Islet precursor cell (in vitro differentiated cells): Measurements from ENCODE around the gene LIN7B.

Experiments used
- DNase-seq: peaks from one replicate; pipeline ENCODE4 v3.0.0-alpha.2; 2018

The LIN7B gene

GRCh38 chr19:49094505-49095482 lies 19.4 kb upstream of the LIN7B start:
- no peak for DNase-seq

DNA sequence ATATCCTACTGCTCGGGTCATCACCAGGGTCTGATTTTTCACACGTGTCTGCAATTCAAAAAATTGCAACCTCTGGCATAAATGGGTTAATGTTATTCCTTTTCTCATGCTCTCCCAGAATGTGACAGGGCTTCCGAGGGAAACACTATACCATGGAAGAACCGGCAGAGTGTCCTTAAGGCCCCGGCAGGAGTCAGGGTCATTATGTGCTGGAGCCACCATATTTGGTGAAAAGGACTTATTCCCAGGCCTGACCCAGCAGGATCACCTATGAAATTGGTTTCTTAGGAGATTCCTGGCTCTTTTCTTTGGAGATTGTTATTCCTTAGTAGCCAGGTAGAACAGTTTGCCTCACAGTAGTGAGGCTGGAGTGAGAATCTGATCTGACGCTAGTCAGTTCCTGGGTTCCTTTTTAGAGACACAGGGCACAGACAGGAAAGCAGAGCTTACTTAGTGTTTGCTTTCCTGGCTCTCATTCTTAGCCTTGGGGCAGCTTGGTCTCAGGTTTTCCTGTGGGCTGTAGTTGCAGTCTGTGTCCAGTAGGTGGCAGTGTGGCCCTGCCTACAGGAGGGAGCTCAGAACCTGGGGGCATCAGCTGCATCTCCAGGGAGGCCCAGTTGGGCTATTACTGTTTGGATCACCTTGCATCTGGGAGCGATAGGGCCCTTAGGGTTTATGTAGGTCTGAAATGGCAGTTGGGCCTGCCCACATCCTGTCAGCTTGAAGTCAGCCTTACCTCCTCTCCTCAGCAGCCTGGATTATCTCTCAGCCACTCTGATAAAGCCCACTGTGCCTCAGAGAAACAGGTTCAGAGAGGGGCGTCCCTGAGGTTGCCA lies 16.5 kb upstream of the LIN7B start:
- peak; percentile 93 for DNase-seq

DNA sequence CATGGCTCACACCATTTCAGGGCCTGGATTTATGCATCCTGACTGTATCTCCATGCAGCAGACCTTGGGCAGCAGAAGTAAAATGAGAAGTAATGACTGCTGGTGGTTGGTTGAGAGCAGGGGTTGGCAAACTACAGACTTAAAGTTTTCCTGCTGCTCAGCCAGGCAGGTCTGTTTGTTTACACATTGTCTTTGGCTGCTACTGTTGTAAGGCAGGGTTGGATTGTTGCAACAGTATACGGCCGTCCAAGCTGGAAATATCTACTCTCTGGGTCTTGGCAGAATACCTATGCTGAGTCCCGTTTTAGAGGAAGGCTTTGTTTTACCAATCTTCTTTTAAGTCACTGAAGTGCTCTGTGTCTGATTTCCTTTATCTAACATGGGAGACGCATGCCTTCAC lies 15.4 kb upstream of the LIN7B start:
- DNase-seq: no peak

DNA sequence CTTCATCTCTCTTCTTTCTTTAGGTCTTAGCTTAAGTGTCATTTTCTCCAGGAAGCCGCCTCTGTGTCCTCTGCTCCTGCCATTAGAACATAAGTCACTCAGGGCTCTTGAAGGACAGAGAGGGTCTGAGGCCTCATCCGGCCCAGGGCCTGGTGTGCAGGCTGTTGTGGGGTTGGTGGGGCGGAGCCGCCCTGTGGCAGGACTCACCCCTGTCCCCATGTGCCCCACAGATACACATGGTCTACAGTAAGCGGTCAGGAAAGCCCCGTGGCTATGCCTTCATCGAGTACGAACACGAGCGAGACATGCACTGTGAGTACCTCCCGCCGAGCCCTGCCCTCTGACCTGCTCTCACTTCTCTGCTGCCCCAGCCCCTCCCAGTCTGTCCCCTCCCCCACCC lies 13.0 kb upstream of the LIN7B start:
- no peak for DNase-seq

GRCh38 chr19:49102303-49102702 lies 11.9 kb upstream of the LIN7B start:
- DNase-seq: no peak

DNA sequence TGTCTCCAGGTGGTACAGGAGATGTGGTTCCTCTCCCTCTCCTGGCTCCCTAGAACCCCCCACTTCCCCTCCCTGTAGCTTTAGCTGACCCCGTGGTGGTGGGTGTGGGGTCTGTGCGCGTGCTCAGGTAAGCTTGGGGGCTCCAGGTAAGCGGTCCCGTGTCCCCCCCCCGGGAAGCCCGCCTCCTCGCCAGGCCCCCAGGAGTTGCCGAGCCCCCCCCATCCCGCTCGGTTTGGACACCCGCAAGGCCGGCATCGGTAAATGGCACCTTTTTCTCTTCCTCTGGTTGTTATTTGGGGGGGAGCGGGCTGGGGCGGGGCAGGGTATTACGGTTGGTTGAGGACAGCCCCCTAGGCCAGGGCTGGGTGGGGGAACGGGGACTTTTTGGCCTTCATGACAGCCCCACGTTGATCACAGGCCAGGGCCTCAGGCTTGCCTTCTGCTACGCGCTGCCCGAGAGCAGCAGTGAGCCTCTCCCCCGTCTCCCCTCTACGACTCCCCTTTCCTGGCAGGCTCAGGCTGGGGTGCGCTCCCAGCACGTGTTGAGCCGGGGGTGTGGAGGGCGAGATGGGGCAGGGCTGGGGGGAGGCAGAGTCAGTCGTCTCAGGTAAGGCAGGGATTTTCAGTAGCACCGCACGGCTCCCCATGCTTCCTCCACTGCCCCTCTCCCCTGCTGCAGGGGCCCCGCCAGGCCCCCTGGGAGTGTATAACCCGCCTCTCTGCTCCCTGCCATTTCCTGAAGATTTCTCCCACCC lies 10.7 kb upstream of the LIN7B start:
- no peak for DNase-seq

- no peak for DNase-seq
Observed at GRCh38 chr19:49104229-49104864, 9.8 kb upstream of the LIN7B start.

DNA sequence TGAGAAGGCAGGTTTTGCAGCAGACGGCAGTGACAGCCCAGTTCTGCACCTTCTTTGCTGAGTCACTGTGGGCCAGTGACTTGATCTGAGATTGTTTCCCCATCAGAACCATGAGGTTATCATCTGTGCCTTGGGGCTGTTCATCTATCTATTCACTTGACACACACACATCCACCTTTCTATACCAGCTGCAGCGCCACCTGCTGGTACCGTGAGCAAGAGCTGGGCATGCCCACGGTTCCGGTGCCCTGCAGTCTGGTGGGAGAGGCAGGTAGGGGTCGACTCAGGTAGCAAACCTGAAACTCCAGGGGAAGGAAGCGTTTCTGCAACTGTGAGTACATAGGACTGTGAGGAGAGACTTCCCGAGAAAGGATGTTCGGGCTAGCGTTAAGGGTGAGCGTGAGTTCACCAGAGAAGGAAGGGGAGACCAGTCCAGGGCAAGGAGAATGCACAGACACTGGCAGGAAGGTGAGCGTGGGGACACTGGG lies 7.5 kb upstream of the LIN7B start:
- peak; percentile 78 for DNase-seq

DNA sequence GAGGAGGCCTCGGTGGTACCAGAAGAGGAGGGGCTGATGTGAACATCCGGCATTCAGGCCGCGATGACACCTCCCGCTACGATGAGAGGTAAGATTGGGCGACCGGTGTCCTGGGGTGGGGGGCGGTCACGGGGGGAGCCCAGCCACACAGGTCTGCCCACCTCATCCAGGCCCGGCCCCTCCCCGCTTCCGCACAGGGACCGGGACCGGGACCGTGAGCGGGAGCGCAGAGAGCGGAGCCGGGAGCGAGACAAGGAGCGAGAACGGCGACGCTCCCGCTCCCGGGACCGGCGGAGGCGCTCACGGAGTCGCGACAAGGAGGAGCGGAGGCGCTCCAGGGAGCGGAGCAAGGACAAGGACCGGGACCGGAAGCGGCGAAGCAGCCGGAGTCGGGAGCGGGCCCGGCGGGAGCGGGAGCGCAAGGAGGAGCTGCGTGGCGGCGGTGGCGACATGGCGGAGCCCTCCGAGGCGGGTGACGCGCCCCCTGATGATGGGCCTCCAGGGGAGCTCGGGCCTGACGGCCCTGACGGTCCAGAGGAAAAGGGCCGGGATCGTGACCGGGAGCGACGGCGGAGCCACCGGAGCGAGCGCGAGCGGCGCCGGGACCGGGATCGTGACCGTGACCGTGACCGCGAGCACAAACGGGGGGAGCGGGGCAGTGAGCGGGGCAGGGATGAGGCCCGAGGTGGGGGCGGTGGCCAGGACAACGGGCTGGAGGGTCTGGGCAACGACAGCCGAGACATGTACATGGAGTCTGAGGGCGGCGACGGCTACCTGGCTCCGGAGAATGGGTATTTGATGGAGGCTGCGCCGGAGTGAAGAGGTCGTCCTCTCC lies 6.3 kb upstream of the LIN7B start:
- DNase-seq: no peak

DNA sequence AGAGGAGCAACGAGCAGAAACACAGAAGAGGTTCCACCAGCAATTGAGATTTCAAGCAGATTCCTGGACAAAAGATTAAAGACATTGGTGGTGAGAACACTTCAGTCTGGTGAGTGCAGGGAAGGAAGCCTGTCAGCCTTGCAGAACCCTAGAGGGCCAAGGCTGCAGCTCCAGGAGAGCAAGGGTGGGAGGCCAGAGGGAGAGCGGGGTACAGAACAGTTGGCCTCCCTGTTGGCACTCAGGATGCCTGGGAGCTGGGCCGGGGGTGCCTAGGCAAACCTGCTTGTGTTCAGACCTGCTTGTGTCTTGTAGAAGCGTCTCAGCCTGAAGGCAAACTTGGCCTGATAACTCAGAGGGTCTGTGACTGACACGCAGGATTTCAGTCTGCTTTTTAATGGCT lies 5.1 kb upstream of the LIN7B start:
- no peak for DNase-seq

GRCh38 chr19:49109569-49110233 lies 4.5 kb upstream of the LIN7B start:
- no peak for DNase-seq

DNA sequence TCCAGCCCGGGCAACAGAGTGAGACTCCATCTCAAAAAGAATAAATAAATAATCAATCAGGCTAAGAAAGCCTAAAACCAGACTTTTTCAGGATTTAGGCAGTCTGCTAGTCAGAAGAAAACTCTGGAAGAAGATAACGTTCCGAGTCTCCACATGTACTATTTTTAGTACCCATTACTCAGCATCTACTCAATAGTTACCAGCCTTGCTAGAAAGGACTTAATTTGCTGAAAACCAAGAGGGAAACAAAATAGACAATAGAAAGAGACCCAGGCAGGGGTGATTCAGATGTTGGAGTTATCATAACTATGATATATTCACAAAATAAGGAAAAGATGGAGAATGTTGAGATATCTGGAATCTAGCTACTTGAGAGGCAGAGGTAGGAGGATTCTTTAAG lies 3.6 kb upstream of the LIN7B start:
- no peak for DNase-seq

- DNase-seq: no peak
Observed at GRCh38 chr19:49111218-49111998, 2.8 kb upstream of the LIN7B start.

DNA sequence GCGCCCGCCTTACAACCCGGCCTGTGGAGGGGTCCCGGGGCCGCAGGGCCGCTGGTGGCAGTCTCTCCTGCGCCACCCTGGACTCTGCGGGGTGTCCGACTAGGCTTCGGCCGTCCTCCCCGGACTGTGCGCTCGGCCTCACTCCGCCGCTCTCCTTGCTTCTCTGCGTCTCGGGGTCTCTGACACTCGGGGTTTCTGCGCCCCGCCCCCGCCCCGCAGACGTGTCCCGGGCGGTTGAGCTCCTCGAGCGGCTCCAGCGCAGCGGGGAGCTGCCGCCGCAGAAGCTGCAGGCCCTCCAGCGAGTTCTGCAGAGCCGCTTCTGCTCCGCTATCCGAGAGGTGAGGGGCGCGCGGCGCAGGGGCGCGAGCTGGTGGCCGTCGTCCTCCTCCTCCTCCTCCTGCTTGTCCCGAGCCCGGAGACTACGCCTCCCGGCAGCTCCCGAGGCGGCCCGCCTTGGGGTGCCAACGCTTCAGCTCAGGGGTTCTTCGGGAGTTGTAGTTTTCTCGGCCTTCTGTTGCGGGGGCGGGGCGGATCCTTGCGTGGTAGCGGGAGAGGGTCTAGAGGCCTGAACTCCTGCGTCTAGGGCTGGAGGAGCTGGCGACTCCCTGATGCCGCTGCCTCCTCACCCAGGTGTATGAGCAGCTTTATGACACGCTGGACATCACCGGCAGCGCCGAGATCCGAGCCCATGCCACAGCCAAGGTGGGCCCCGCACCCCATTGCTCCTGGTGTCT lies 627 bp downstream of the LIN7B start:
- DNase-seq: peak; percentile 82

GRCh38 chr19:49116544-49116943 lies 2.4 kb downstream of the LIN7B start:
- DNase-seq: no peak

GRCh38 chr19:49117677-49118564 lies 3.8 kb downstream of the LIN7B start:
- no peak for DNase-seq

GRCh38 chr19:49118565-49119410 lies 4.6 kb downstream of the LIN7B start, which contains the start of gene C19orf73:
C19orf73 (minus strand) TSS chr19:49119143; CDS start chr19:49119022, 121 bp downstream.
- DNase-seq: peak; percentile 96
